ENCODE results near the gene YTHDF1. TPM values are rescaled to one million over a fixed set of nuclear protein-coding genes. Genes with fewer than 3 reads are reported as not detected.

The YTHDF1 gene
- polyA plus RNA-seq, 1 experiment: 22.4 TPM

DNA sequence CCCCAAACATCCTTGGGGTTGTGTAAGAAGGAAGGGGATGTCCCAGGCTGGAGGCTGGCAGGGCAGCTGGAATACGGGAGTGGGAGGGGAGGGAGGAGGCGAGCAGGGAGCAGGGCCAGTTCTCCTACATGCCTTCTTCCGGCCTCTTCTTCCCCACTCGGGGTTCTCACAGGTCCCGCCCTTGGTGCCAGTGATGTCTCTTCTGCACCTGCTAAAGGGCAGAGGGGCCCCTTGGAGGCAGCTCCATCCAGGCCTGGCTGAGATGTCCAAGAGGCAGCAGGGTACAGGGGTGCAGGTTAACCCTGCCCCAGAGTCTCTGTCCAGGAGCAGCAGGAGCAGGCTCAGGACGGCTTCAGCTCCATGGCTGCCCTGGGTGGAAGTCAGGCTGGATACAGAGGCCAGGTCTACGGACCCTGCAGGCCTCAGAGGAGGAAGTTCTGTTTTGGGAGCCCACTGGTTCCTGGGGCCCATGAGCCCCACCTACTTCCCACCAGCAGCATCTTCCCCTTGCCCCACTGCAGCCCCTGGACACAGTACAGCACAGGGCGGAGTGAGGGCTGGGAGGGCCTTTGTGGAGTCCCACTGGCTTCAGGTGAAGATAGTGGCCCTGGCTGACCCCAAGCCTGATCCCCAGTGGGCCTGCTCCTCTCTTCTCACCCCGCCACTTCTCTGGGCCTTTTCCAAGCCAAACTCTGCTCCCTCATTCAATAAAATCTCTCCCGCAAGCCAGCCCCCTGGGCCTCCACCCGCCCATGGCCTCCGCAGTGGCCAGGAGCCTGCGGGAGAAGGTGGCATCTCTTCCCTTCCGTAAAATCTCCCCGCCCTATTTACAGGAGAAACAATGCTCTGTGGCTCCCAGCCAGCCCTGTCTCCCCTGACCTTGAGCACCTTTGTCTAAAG, 60.4 kb downstream of the YTHDF1 start:
- no peak for DNase-seq (ENCODE audit: low read depth, low spot score)
- H3K27me3 ChIP-seq (ENCODE audit: control insufficient read depth, insufficient read depth, low read length): peaks cover 41% of the 10 kb centered on the region
- no peak for TF ChIP-seq CTCF (IDR thresholded peaks at IDR 0.05; ENCODE audit: low read depth, low read length)
- POLR2A ChIA-PET: no interaction called here
- no peak overlapping the region for H3K27ac ChIP-seq (ENCODE audit: low read depth, low read length)
- CTCF ChIA-PET: no interaction called here
- peaks cover under 1% of the 10 kb centered on the region; the same call in 1 of the 2 replicates for H3K9me3 ChIP-seq (ENCODE audit: control insufficient read depth, insufficient read depth, low read length)
- H3K4me3 ChIP-seq (ENCODE audit: low read depth, low read length): no peak overlapping the region

DNA sequence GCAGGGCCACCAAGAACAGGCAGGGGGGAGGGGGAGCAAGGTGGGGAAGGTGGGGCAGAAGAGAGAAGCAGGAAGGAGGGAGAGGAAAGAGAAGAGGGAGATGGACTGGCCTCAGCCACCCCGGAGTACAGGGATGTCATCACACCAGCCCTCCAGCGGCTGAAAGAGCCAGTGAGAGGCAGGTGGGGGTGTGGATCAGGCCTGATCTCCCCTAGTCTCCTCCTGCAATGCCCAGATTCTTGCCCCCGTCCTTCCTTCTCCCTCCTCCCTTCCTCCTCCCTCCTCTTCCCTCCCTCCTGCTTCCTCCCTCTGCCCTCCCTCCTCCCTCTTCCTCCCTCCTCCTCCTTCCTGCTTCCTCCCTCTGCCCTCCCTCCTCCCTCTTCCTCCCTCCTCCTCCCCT, 61.5 kb downstream of the YTHDF1 start:
- ChIA-PET CTCF (no interaction called here), POLR2A (no interaction called here)
- H3K27ac ChIP-seq (ENCODE audit: low read depth, low read length): no peak overlapping the region
- peaks cover 4% of the 10 kb centered on the region; the same call in 1 of the 2 replicates for H3K9me3 ChIP-seq (ENCODE audit: control insufficient read depth, insufficient read depth, low read length)
- peaks cover 40% of the 10 kb centered on the region for H3K27me3 ChIP-seq (ENCODE audit: control insufficient read depth, insufficient read depth, low read length)
- no peak for TF ChIP-seq CTCF (IDR thresholded peaks at IDR 0.05; ENCODE audit: low read depth, low read length)
- no peak overlapping the region for H3K4me3 ChIP-seq (ENCODE audit: low read depth, low read length)
- no peak for DNase-seq (ENCODE audit: low read depth, low spot score)

- ChIA-PET CTCF (no interaction called here), POLR2A (no interaction called here)
- Histone ChIP-seq H3K4me3 (ENCODE audit: low read depth, low read length) (no peak overlapping the region), H3K9me3 (ENCODE audit: control insufficient read depth, insufficient read depth, low read length) (peaks cover 8% of the 10 kb centered on the region), H3K27me3 (ENCODE audit: control insufficient read depth, insufficient read depth, low read length) (peaks cover 40% of the 10 kb centered on the region), H3K27ac (ENCODE audit: low read depth, low read length) (no peak overlapping the region)
- no peak for DNase-seq (ENCODE audit: low read depth, low spot score)
- TF ChIP-seq CTCF (IDR thresholded peaks at IDR 0.05; ENCODE audit: low read depth, low read length): no peak
These were observed 62.4 kb downstream of the YTHDF1 start for GRCh38 chr20:63153254-63154221.

- CTCF ChIA-PET: no interaction called here
- Histone ChIP-seq H3K27ac (ENCODE audit: low read depth, low read length) (no peak overlapping the region), H3K27me3 (ENCODE audit: control insufficient read depth, insufficient read depth, low read length) (peaks cover 40% of the 10 kb centered on the region), H3K4me3 (ENCODE audit: low read depth, low read length) (no peak overlapping the region), H3K9me3 (ENCODE audit: control insufficient read depth, insufficient read depth, low read length) (peaks cover 13% of the 10 kb centered on the region)
- TF ChIP-seq CTCF (IDR thresholded peaks at IDR 0.05; ENCODE audit: low read depth, low read length): no peak
- no peak for DNase-seq (ENCODE audit: low read depth, low spot score)
- POLR2A ChIA-PET: no interaction called here
These were observed 63.3 kb downstream of the YTHDF1 start for GRCh38 chr20:63152322-63153253.
